HG03039 (cell line): Measurements from ENCODE around the gene CLCN4.

Experiments
- ATAC-seq: cut with Tn5 transposase; IDR thresholded peaks from one replicate; pipeline ENCODE4 v1.9.1; 2021; ENCODE audit warnings: mild to moderate bottlenecking, moderate library complexity; ENCODE audit not compliant: unreplicated experiment

Gene CLCN4

GRCh38 chrX:10165580-10166247, 8.9 kb downstream of the CLCN4 start:
- ATAC-seq = no peak

- no peak for ATAC-seq
Measured at GRCh38 chrX:10166248-10166716, 9.5 kb downstream of the CLCN4 start.

DNA sequence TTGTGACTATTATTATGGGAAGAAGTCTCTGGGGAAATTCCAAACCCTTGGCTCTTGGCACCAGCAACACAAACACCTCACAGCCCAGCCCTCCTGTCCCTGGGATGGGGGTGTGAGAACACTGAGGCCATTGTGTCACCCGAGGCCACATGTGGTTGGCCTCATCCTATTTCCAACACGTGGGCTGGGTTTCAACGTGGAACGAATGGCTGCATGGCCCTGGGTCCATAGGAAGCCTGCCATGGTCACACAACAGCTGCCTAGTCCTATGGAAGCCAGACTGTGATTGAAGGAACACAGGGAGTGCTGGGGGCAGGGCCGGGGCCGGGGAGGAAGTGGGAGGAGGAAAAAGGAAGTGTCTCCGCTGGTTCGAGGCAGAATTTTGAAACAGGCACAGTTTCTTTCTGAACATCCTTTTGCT, 10.0 kb downstream of the CLCN4 start:
- no peak for ATAC-seq

- ATAC-seq = peak; percentile 52
Measured at GRCh38 chrX:10167573-10167972, 10.8 kb downstream of the CLCN4 start.

- no peak for ATAC-seq
Measured at GRCh38 chrX:10168226-10168625, 11.5 kb downstream of the CLCN4 start.

DNA sequence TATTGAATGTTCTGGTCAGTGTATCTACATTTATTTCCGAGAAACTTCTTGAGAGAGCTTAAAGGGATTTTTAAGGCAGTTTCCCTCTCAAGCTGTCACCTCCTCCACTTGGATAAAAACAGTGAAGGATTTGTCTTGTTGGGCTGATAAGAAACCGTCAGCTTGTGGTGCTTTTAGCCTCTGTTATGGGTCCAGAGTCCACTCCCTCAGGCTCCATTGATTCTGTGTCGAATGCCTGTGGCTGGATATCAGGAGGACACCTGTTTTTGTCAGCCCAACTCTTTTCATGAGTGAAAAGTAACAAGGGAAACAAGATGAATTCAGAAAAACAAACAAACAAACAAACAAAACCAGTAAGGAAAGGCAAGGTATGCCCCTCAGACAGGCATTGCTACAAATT, 12.4 kb downstream of the CLCN4 start:
- no peak for ATAC-seq

- ATAC-seq = no peak
Measured at GRCh38 chrX:10171249-10171648, 14.5 kb downstream of the CLCN4 start.

- no peak for ATAC-seq
Measured at GRCh38 chrX:10172877-10173276, 16.1 kb downstream of the CLCN4 start.

GRCh38 chrX:10173331-10173900, 16.6 kb downstream of the CLCN4 start:
- no peak for ATAC-seq

DNA sequence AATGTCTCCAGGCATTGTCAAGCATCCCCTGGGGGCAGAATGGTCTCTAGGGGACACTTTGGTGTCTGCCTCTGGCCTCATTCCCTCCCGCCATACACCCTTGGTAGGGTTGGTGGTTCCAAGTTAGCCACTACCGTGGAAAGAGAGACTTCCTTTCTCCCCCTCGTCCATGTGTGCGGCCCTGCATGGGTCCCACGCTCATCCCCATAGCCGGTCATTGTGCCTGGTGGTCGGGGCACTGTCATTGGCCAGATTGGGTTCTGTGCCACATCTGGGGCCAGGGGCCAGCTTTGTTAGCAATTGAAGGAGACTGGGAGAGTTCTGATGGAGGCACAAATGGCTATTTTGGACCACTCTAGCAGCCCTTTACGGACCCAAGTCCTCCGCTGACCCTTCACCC, 17.3 kb downstream of the CLCN4 start:
- ATAC-seq = no peak

DNA sequence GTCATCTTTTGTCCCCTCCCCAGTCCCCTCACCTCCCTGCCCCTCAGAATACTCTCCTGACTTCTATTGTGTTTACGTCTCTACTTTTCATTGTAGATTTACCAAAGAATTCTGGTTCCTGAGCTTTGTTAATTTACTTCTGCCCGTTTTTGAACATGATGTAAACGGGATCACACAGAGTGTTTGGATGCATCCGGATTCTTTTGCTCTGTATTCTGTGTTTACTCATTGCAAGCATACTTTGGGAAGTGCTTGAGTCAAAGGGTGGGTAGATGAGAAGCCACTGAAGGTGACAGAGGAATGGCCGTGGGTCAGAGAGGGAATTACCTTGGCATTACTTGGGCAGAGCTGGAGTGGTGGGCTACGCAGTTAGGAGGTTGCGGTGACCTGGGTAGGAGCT, 18.0 kb downstream of the CLCN4 start:
- ATAC-seq = no peak

- ATAC-seq = no peak
Measured at GRCh38 chrX:10175319-10175871, 18.6 kb downstream of the CLCN4 start.

- ATAC-seq = no peak
Measured at GRCh38 chrX:10176121-10177003, 19.6 kb downstream of the CLCN4 start.

DNA sequence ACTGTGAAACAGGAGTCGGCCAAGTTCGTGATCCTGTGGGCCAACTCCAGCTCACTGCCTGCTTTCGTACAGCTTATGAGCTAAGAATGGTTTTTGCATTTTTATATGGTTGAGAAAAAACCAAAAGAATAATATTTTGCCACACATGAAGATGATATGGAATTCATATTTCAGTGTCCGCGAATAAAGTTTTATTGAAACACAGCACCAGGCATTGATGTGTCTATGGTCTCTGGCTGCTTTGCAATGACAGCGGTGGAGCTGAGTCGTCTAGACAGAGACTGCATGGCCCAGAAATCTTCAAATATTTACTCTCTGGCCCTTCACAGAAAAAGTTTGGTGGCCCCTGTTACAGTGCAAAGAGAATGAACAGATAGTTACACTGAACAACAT, 20.2 kb downstream of the CLCN4 start:
- no peak for ATAC-seq

- ATAC-seq = no peak
Measured at GRCh38 chrX:10177601-10178000, 20.8 kb downstream of the CLCN4 start.

GRCh38 chrX:10178866-10179463, 22.2 kb downstream of the CLCN4 start:
- ATAC-seq = no peak

- no peak for ATAC-seq
Measured at GRCh38 chrX:10183760-10184159, 27.0 kb downstream of the CLCN4 start.

DNA sequence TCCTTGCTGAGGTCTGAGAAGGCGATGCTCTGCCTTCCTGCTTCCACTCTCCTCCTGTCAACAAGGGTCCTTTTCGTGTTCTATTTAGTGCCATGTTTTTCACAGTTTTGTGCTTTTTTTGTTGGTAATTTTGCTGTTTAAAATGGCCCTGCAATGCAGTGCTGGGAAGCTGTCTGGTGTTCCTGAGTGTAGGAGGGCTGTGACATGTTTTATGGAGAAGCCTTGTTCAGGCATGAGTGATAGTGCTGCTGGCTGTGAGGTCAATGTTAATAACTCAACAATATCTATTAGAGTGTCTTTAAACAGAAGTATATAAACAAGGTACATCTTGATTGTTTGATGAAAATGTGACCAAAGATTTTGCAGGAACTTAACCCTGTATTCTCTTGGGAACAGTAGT, 27.6 kb downstream of the CLCN4 start:
- ATAC-seq = no peak

DNA sequence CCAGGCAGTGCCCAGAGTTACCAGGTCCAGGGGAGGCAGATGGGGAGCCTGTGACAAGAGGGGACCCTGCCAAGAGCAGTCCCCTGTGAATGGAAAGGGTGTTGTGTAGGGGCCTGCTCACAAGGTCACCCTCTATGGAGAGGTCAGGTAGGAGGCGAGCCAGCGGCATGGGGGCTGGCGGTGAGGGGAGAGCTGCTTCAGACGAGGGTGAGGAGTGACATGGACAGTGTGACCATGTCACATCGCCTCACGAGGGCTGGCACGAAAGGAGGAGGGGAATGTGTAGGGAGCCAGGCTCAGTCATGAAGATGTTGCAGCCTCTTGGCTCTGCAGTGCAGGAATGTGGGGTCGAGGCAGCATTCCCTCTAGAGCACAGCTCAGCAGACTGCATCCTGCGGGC, 29.6 kb downstream of the CLCN4 start:
- no peak for ATAC-seq

GRCh38 chrX:10187421-10187820, 30.6 kb downstream of the CLCN4 start:
- ATAC-seq = no peak
